Subcutaneous abdominal adipose tissue (tissue), 5 donors: ENCODE results near the gene TTLL11.

Source experiments
- H3K27ac ChIP-seq: one replicate; pipeline ENCODE4 v1.7.0; 2013; ENCODE audit warnings: low read depth, mild to moderate bottlenecking, inconsistent platforms, low read length, moderate library complexity
- H3K27me3 ChIP-seq, 5 donors: one replicate each; pipeline ENCODE4 v1.7.0; 2013; ENCODE audit warnings: low read length in 5 of 5, inconsistent platforms in 1 of 5; ENCODE audit not compliant: control insufficient read depth in 5 of 5, insufficient read depth in 4 of 5
- H3K36me3 ChIP-seq, 5 donors: one replicate each; pipeline ENCODE4 v1.7.0; 2013; ENCODE audit warnings: low read length in 5 of 5; ENCODE audit not compliant: control insufficient read depth in 5 of 5, insufficient read depth in 5 of 5
- H3K4me1 ChIP-seq, 5 donors: one replicate each; pipeline ENCODE4 v1.7.0; 2013; ENCODE audit warnings: low read length in 5 of 5, mild to moderate bottlenecking in 3 of 5, moderate library complexity in 1 of 5; ENCODE audit not compliant: control insufficient read depth in 5 of 5, insufficient read depth in 5 of 5
- H3K4me3 ChIP-seq, 5 donors: one replicate each; pipeline ENCODE4 v1.7.0; 2013; ENCODE audit warnings: low read length in 5 of 5, low read depth in 1 of 5
- H3K9ac ChIP-seq, 5 donors: one replicate each; pipeline ENCODE4 v1.7.0; 2013; ENCODE audit warnings: low read length in 5 of 5, mild to moderate bottlenecking in 4 of 5, moderate library complexity in 3 of 5
- H3K9me3 ChIP-seq, 5 donors: one replicate each; pipeline ENCODE4 v1.7.0; 2013; ENCODE audit warnings: low read length in 5 of 5; ENCODE audit not compliant: control insufficient read depth in 5 of 5
- donor health status: healthy.
- donor health status: healthy.
- donor health status: healthy.
- donor health status: healthy.
- donor health status: healthy.

Gene TTLL11

GRCh38 chr9:121939643-121940042 is 153.5 kb downstream of the TTLL11 start:
- H3K27me3 ChIP-seq: no peaks in the 10 kb centered on the region
- H3K36me3 ChIP-seq: no peaks in the 10 kb centered on the region
- H3K4me1 ChIP-seq: no peaks in the 10 kb centered on the region
- H3K27ac ChIP-seq: no peak overlapping the region
- no peaks in the 10 kb centered on the region for H3K9me3 ChIP-seq
- H3K4me3 ChIP-seq: no peak overlapping the region
- no peak overlapping the region for H3K9ac ChIP-seq

GRCh38 chr9:121938621-121939020 is 154.5 kb downstream of the TTLL11 start:
- Histone ChIP-seq H3K4me1 (no peaks in the 10 kb centered on the region), H3K27ac (no peak overlapping the region), H3K9me3 (no peaks in the 10 kb centered on the region), H3K27me3 (no peaks in the 10 kb centered on the region), H3K4me3 (no peak overlapping the region), H3K9ac (no peak overlapping the region), H3K36me3 (no peaks in the 10 kb centered on the region)

DNA sequence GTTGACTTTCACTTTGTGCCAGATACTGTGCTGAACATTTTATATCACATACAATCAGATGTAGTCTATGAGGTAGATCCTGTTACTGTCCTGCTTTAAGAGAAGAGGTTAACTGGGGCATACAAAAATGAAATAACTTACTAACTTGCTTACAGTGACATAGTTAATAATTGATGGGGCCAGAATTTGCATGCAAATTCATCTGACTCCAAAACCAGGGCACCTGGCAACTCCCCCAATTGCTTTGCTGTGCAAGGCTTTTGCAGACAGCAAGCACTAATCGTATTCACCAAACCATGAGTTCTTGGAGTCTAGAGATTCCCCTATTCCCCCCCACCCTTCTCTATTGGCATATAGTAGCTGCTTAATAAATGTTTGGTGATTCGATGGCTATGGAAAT is 155.9 kb downstream of the TTLL11 start:
- H3K9me3 ChIP-seq: no peaks in the 10 kb centered on the region
- H3K27me3 ChIP-seq: no peaks in the 10 kb centered on the region
- H3K4me1 ChIP-seq: no peaks in the 10 kb centered on the region

GRCh38 chr9:121935739-121936138 is 157.4 kb downstream of the TTLL11 start:
- no peak overlapping the region for H3K27ac ChIP-seq
- no peaks in the 10 kb centered on the region for H3K9me3 ChIP-seq
- H3K27me3 ChIP-seq: no peaks in the 10 kb centered on the region
- H3K36me3 ChIP-seq: no peaks in the 10 kb centered on the region
- no peak overlapping the region for H3K9ac ChIP-seq
- H3K4me3 ChIP-seq: no peak overlapping the region
- H3K4me1 ChIP-seq: no peaks in the 10 kb centered on the region

More for the DNA sequence above, 155.9 kb downstream of the TTLL11 start:
- Histone ChIP-seq H3K9ac (no peak overlapping the region), H3K27ac (no peak overlapping the region), H3K4me3 (no peak overlapping the region), H3K36me3 (no peaks in the 10 kb centered on the region)

DNA sequence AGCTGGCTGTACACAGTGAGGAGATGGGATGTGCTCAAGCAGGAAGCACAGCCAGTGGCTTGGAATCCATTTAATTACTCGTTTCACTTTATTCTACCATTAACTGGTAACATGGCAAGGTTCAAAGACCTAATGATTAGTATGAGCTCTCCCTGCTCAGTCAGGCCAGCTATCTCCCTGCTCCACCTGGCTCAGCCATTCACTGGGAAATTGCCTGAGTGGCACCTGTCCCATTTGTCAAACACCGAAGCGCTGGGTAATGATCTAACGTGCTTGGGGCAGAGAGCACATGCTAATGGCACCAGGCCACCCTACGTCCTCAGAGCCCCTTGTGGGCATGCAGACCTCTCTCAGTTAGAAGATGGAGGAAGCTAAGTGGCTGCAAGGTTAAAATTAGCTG is 162.2 kb downstream of the TTLL11 start:
- Histone ChIP-seq H3K36me3 (peaks cover 0 to 7% (median 0%) of the 10 kb centered on the region in 5 donors), H3K4me1 (no peaks in the 10 kb centered on the region), H3K4me3 (no peak overlapping the region), H3K27ac (no peak overlapping the region), H3K9me3 (no peaks in the 10 kb centered on the region), H3K9ac (no peak overlapping the region), H3K27me3 (no peaks in the 10 kb centered on the region)

- no peaks in the 10 kb centered on the region for H3K9me3 ChIP-seq
Measured at GRCh38 chr9:121929893-121930875, 162.9 kb downstream of the TTLL11 start.

GRCh38 chr9:121927636-121928035 is 165.5 kb downstream of the TTLL11 start:
- no peaks in the 10 kb centered on the region for H3K27me3 ChIP-seq
- no peaks in the 10 kb centered on the region for H3K4me1 ChIP-seq
- H3K36me3 ChIP-seq: peaks cover 0 to 7% (median 0%) of the 10 kb centered on the region in 5 donors
- no peak overlapping the region for H3K4me3 ChIP-seq
- no peak overlapping the region for H3K27ac ChIP-seq
- no peaks in the 10 kb centered on the region for H3K9me3 ChIP-seq
- H3K9ac ChIP-seq: no peak overlapping the region

More at GRCh38 chr9:121929893-121930875, 162.9 kb downstream of the TTLL11 start:
- Histone ChIP-seq H3K4me1 (no peaks in the 10 kb centered on the region), H3K9ac (no peak overlapping the region), H3K27me3 (no peaks in the 10 kb centered on the region), H3K36me3 (peaks cover 0 to 7% (median 0%) of the 10 kb centered on the region in 5 donors), H3K4me3 (no peak overlapping the region), H3K27ac (no peak overlapping the region)

DNA sequence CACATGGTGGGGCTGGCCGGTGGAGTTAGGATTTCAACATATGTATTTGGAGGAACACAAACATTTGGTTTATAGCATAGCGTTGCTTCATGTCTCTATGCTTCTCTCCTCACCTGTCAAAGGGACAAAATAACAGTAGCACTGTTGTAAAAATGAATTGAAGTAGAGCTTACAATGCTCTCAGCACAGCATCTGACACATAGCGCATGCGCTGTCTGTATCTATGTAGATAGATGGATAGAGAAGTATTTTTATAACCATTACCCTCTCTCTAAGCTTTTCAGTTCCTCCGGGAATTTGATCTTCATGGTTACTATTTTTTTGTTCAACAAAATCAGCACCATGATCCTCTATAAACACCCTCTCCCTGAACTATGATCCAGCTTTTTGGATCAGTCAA is 166.0 kb downstream of the TTLL11 start:
- Histone ChIP-seq H3K4me1 (no peaks in the 10 kb centered on the region), H3K27ac (no peak overlapping the region), H3K9ac (no peak overlapping the region), H3K4me3 (no peak overlapping the region), H3K9me3 (no peaks in the 10 kb centered on the region), H3K36me3 (peaks cover 0 to 7% (median 0%) of the 10 kb centered on the region in 5 donors), H3K27me3 (no peaks in the 10 kb centered on the region)

DNA sequence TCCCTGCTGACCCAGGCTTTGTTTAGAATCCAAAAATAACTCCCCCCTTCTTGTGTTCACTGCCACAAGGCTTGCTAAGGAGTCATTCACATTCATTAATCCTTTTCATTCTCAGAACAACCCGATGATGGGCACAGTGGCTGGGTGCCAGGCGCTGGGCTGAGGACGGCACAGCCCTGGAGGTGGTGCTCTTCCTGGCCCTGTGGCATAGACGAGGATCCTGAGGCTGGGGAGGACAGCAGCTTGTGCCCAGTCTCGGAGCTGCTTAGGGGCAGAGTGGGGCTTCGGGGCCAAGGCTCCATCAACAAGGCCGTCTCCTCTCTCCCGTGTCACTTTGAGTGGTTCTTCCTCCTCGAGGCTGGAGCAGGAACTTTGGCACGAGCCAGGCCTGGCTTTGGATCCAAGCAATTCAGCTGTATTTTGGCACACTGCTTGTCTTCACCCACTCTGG is 166.7 kb downstream of the TTLL11 start:
- Histone ChIP-seq H3K4me3 (no peak overlapping the region), H3K36me3 (peaks cover 0 to 7% (median 0%) of the 10 kb centered on the region in 5 donors), H3K27me3 (no peaks in the 10 kb centered on the region), H3K27ac (no peak overlapping the region), H3K4me1 (no peaks in the 10 kb centered on the region), H3K9me3 (no peaks in the 10 kb centered on the region), H3K9ac (no peak overlapping the region)

GRCh38 chr9:121925935-121926334 is 167.2 kb downstream of the TTLL11 start:
- H3K36me3 ChIP-seq: peaks cover 0 to 7% (median 0%) of the 10 kb centered on the region in 5 donors
- H3K27me3 ChIP-seq: no peaks in the 10 kb centered on the region
- no peak overlapping the region for H3K4me3 ChIP-seq
- no peaks in the 10 kb centered on the region for H3K4me1 ChIP-seq
- no peaks in the 10 kb centered on the region for H3K9me3 ChIP-seq
- no peak overlapping the region for H3K9ac ChIP-seq
- no peak overlapping the region for H3K27ac ChIP-seq
